Liver (tissue), 9 donors: ENCODE measurements around the gene AKR1A1. TPM values are rescaled to one million over a fixed set of nuclear protein-coding genes. Genes with fewer than 3 reads are reported as not detected.
A peak's percentile ranks its signal among the peaks of the same experiment; 100 is the strongest.

Experiments
- DNase-seq: peaks from one replicate; pipeline ENCODE4 v3.0.0-alpha.2; 2017; ENCODE audit warnings: low spot score
- H3K27ac ChIP-seq, 2 donors: one replicate each; pipeline ENCODE4 v1.7.0; 2013; ENCODE audit warnings: inconsistent platforms in 2 of 2, low read length in 2 of 2, control low read depth in 1 of 2, low read depth in 1 of 2, mild to moderate bottlenecking in 1 of 2
- H3K27me3 ChIP-seq, 4 donors: one replicate each; pipeline versions ENCODE4 v1.6.1 to v1.7.0; 2013; ENCODE audit warnings: low read length in 3 of 4, inconsistent platforms in 1 of 4, mild to moderate bottlenecking in 1 of 4, moderate library complexity in 1 of 4; ENCODE audit not compliant: control insufficient read depth in 4 of 4, insufficient read depth in 4 of 4
- H3K36me3 ChIP-seq, 4 donors: one replicate each; pipeline versions ENCODE4 v1.6.1 to v1.7.0; 2013; ENCODE audit warnings: low read length in 3 of 4, mild to moderate bottlenecking in 3 of 4, low read depth in 1 of 4, moderate library complexity in 1 of 4; ENCODE audit not compliant: control insufficient read depth in 4 of 4, insufficient read depth in 3 of 4
- H3K4me1 ChIP-seq, 4 donors: one replicate each; pipeline versions ENCODE4 v1.6.1 to v1.7.0; 2013; ENCODE audit warnings: low read length in 3 of 4, mild to moderate bottlenecking in 3 of 4, moderate library complexity in 1 of 4; ENCODE audit not compliant: control insufficient read depth in 4 of 4, insufficient read depth in 4 of 4
- H3K4me3 ChIP-seq, 3 donors: one replicate each; pipeline versions ENCODE4 v1.6.1 to v1.7.0; 2013; ENCODE audit warnings: low read length in 3 of 3, control low read depth in 1 of 3, low read depth in 1 of 3, mild to moderate bottlenecking in 1 of 3
- H3K9ac ChIP-seq, 2 donors: one replicate each; pipeline ENCODE4 v1.7.0; 2013; ENCODE audit warnings: low read length in 2 of 2, mild to moderate bottlenecking in 2 of 2, moderate library complexity in 2 of 2, control low read depth in 1 of 2, low read depth in 1 of 2
- H3K9me3 ChIP-seq, 4 donors: one replicate each; pipeline versions ENCODE4 v1.6.1 to v1.7.0; 2013; ENCODE audit warnings: low read length in 3 of 4; ENCODE audit not compliant: control insufficient read depth in 4 of 4
- CTCF ChIP-seq: fragments of 150-350 bp; IDR thresholded peaks from 2 replicates; pipeline ENCODE4 v1.5.1; 2017; ENCODE audit warnings: improper control_type of control experiment, low read depth, low read length; ENCODE audit not compliant: missing input control
- EGR1 ChIP-seq, 2 donors: IDR thresholded peaks; 2 replicates each; pipeline ENCODE4 v1.6.1; 2016 to 2018; ENCODE audit warnings: antibody characterized with exemption in 2 of 2, low read depth in 2 of 2
- FOXA1 ChIP-seq: IDR thresholded peaks from 2 replicates; pipeline ENCODE4 v1.6.1; 2016; ENCODE audit warnings: antibody characterized with exemption
- FOXA2 ChIP-seq: IDR thresholded peaks from 2 replicates; pipeline ENCODE4 v1.6.1; 2016; ENCODE audit warnings: antibody characterized with exemption
- GABPA ChIP-seq, 2 donors: IDR thresholded peaks in 1 of 2; conservative IDR thresholded peaks in 1 of 2; 2 replicates each; pipeline ENCODE4 v1.6.1; 2016; ENCODE audit warnings: antibody characterized with exemption in 2 of 2, mild to moderate bottlenecking in 1 of 2, moderate library complexity in 1 of 2
- HNF4A ChIP-seq, 2 donors: conservative IDR thresholded peaks; 2 replicates each; pipeline ENCODE4 v1.6.1; 2016; ENCODE audit warnings: antibody characterized with exemption in 2 of 2, mild to moderate bottlenecking in 2 of 2
- HNF4G ChIP-seq: IDR thresholded peaks from 2 replicates; pipeline ENCODE4 v1.6.1; 2016; ENCODE audit warnings: antibody characterized with exemption
- JUND ChIP-seq, 2 donors: IDR thresholded peaks; 2 replicates each; pipeline ENCODE4 v1.6.1; 2016; ENCODE audit warnings: antibody characterized with exemption in 2 of 2
- NR2F2 ChIP-seq: IDR thresholded peaks from 2 replicates; pipeline ENCODE4 v1.6.1; 2016; ENCODE audit warnings: antibody characterized with exemption
- RAD21 ChIP-seq, 2 donors: IDR thresholded peaks; 2 replicates each; pipeline ENCODE4 v1.6.1; 2016; ENCODE audit warnings: antibody characterized with exemption in 2 of 2, mild to moderate bottlenecking in 2 of 2
- RXRA ChIP-seq, 2 donors: IDR thresholded peaks; 2 replicates each; pipeline ENCODE4 v1.6.1; 2017 to 2018; ENCODE audit warnings: antibody characterized with exemption in 2 of 2, mild to moderate bottlenecking in 1 of 2
- SP1 ChIP-seq: IDR thresholded peaks from 2 replicates; pipeline ENCODE4 v1.6.1; 2018; ENCODE audit warnings: antibody characterized with exemption, mild to moderate bottlenecking
- TAF1 ChIP-seq: conservative IDR thresholded peaks from 2 replicates; pipeline ENCODE4 v1.6.1; 2016; ENCODE audit warnings: antibody characterized with exemption, mild to moderate bottlenecking
- YY1 ChIP-seq: IDR thresholded peaks from 2 replicates; pipeline ENCODE4 v1.6.1; 2016; ENCODE audit warnings: antibody characterized with exemption, mild to moderate bottlenecking
- WGBS: extraction: QIAGEN DNeasy Blood & Tissue Kit; methylation state at CpG from one replicate; pipeline ENCODE4 v1.1.7; 2013; 5-methylcytosine and 5-hydroxymethylcytosine counted together
- polyA plus RNA-seq, 2 donors: library from polyadenylated mRNA; stranded (reverse) in 1 of 2; unstranded in 1 of 2; fragments of 200-250 nt in 1 of 2; fragments of >200 nt in 1 of 2; fragmentation: Nextera tagmentation in 1 of 2; extraction: Ambion mirVana in 1 of 2; gene quantifications; one replicate each; pipeline versions ENCODE4 v1.2.1 to v1.2.3, GENCODE V29; 2013 to 2015
- total RNA-seq, 2 donors: library from RNA; depleted of rRNA; stranded (reverse); fragments of >200 nt; gene quantifications; one replicate each; pipeline ENCODE4 v1.2.3, GENCODE V29; 2014
- TF ChIP-seq, protein P1 (sequence below): IDR thresholded peaks from 2 replicates; pipeline ENCODE4 v1.6.1; 2016; ENCODE audit warnings: antibody characterized with exemption, mild to moderate bottlenecking
- TF ChIP-seq, protein P2 (sequence below): IDR thresholded peaks from 2 replicates; pipeline ENCODE4 v1.6.1; 2016; ENCODE audit warnings: antibody characterized with exemption
- TF ChIP-seq, protein P3 (sequence below): IDR thresholded peaks from 2 replicates; pipeline ENCODE4 v1.6.1; 2016; ENCODE audit warnings: antibody characterized with exemption
- TF ChIP-seq, protein P4 (sequence below): IDR thresholded peaks from 2 replicates; pipeline ENCODE4 v1.6.1; 2016; ENCODE audit warnings: antibody characterized with exemption
- donor health status: healthy.
- donor health status: healthy.
- donor health status: healthy.
- donor health status: healthy.
- donor health status: healthy.

AKR1A1 gene
- total and polyA plus RNA-seq, 4 donors: 86.3 to 253 (median 218) TPM

DNA sequence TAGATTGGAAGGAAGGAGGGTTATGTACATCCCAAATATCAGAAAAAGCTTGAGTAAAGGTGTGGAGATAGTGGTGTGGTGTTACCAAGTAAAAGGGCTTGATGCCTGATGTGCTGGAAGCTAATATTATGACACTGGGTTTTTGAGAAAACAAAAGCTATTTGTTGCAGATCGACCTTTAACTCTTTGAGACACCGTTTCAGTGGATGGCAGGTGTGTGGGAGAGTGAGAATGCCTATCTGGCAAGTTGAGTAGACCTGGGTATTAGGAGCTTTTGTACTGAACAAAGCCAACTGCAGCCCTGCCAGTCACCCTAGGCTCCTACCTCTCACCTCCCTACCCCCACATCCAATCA, 49.1 kb upstream of the AKR1A1 start:
- 34% methylated on average over 2 of the region's 2 CpGs for WGBS
- H3K9me3 ChIP-seq: no peaks in the 10 kb centered on the region
- H3K36me3 ChIP-seq: peaks cover 0 to 2% (median 0%) of the 10 kb centered on the region in 4 donors
- H3K27me3 ChIP-seq: no peaks in the 10 kb centered on the region
- H3K4me1 ChIP-seq: peaks cover 13 to 52% (median 41%) of the 10 kb centered on the region in 4 donors
- peak overlapping the region; percentile 79 to 94 for H3K27ac ChIP-seq
- peak overlapping the region; percentile 56 to 99 (median 73) for H3K4me3 ChIP-seq
- TF ChIP-seq JUND (IDR thresholded peaks at IDR 0.05): no peak
- no peak for TF ChIP-seq YY1
- TF ChIP-seq SP1: no peak
- DNase-seq: no peak
- peak overlapping the region in 1 of 2 donors; percentile 58 for H3K9ac ChIP-seq

GRCh38 chr1:45503462-45504360, 46.9 kb upstream of the AKR1A1 start:
- DNase-seq: no peak
- Histone ChIP-seq H3K27ac (peak overlapping the region; percentile 51 to 77), H3K4me1 (peaks cover 13 to 61% (median 48%) of the 10 kb centered on the region in 4 donors), H3K9me3 (no peaks in the 10 kb centered on the region), H3K27me3 (no peaks in the 10 kb centered on the region), H3K4me3 (no peak overlapping the region), H3K9ac (no peak overlapping the region), H3K36me3 (peaks cover 0 to 8% (median 6%) of the 10 kb centered on the region in 4 donors)
- 56% methylated on average over 14 of the region's 14 CpGs for WGBS
- TF ChIP-seq, protein P1, sequence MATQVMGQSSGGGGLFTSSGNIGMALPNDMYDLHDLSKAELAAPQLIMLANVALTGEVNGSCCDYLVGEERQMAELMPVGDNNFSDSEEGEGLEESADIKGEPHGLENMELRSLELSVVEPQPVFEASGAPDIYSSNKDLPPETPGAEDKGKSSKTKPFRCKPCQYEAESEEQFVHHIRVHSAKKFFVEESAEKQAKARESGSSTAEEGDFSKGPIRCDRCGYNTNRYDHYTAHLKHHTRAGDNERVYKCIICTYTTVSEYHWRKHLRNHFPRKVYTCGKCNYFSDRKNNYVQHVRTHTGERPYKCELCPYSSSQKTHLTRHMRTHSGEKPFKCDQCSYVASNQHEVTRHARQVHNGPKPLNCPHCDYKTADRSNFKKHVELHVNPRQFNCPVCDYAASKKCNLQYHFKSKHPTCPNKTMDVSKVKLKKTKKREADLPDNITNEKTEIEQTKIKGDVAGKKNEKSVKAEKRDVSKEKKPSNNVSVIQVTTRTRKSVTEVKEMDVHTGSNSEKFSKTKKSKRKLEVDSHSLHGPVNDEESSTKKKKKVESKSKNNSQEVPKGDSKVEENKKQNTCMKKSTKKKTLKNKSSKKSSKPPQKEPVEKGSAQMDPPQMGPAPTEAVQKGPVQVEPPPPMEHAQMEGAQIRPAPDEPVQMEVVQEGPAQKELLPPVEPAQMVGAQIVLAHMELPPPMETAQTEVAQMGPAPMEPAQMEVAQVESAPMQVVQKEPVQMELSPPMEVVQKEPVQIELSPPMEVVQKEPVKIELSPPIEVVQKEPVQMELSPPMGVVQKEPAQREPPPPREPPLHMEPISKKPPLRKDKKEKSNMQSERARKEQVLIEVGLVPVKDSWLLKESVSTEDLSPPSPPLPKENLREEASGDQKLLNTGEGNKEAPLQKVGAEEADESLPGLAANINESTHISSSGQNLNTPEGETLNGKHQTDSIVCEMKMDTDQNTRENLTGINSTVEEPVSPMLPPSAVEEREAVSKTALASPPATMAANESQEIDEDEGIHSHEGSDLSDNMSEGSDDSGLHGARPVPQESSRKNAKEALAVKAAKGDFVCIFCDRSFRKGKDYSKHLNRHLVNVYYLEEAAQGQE: no peak
- peak in 1 of 2 donors; percentile 37 for TF ChIP-seq EGR1 (IDR thresholded peaks at IDR 0.05; ENCODE audit: low read depth in 2 of 2)
- peak; percentile 56 for TF ChIP-seq SP1
- TF ChIP-seq, protein P2, sequence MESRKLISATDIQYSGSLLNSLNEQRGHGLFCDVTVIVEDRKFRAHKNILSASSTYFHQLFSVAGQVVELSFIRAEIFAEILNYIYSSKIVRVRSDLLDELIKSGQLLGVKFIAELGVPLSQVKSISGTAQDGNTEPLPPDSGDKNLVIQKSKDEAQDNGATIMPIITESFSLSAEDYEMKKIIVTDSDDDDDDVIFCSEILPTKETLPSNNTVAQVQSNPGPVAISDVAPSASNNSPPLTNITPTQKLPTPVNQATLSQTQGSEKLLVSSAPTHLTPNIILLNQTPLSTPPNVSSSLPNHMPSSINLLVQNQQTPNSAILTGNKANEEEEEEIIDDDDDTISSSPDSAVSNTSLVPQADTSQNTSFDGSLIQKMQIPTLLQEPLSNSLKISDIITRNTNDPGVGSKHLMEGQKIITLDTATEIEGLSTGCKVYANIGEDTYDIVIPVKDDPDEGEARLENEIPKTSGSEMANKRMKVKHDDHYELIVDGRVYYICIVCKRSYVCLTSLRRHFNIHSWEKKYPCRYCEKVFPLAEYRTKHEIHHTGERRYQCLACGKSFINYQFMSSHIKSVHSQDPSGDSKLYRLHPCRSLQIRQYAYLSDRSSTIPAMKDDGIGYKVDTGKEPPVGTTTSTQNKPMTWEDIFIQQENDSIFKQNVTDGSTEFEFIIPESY: no peak
- TF ChIP-seq YY1: no peak
- TF ChIP-seq GABPA (IDR thresholded peaks at IDR 0.05 in 1 of 2, conservative IDR thresholded peaks at IDR 0.05 in 1 of 2): no peak
- peak; percentile 54 for TF ChIP-seq FOXA2
- TF ChIP-seq HNF4G: peak; percentile 15
- TF ChIP-seq NR2F2: peak; percentile 29
- peak; percentile 75 to 91 for TF ChIP-seq RXRA (IDR thresholded peaks at IDR 0.05)
- TF ChIP-seq, protein P3, sequence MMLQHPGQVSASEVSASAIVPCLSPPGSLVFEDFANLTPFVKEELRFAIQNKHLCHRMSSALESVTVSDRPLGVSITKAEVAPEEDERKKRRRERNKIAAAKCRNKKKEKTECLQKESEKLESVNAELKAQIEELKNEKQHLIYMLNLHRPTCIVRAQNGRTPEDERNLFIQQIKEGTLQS: peak; percentile 53
- TF ChIP-seq HNF4A (conservative IDR thresholded peaks at IDR 0.05): peak; percentile 57 to 71
- TF ChIP-seq RAD21 (IDR thresholded peaks at IDR 0.05): peak in 1 of 2 donors; percentile 14
- no peak for TF ChIP-seq TAF1
- TF ChIP-seq CTCF: no peak
- TF ChIP-seq JUND (IDR thresholded peaks at IDR 0.05): peak in 1 of 2 donors; percentile 72
- TF ChIP-seq, protein P4, sequence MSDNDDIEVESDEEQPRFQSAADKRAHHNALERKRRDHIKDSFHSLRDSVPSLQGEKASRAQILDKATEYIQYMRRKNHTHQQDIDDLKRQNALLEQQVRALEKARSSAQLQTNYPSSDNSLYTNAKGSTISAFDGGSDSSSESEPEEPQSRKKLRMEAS: no peak
- no peak for TF ChIP-seq FOXA1
